Right lobe of liver (tissue), 6 donors: Measurements from ENCODE around the gene ACSL1. TPM values are rescaled to one million over a fixed set of nuclear protein-coding genes. Genes with fewer than 3 reads are reported as not detected.

Experiments
- ATAC-seq, 4 donors: fragments of 200-7000 bp; cut with Tn5 transposase; one replicate each; pipeline ENCODE4 v1.9.1; 2020; ENCODE audit warnings: mild to moderate bottlenecking in 4 of 4, moderate library complexity in 4 of 4
- DNase-seq, 3 donors: peaks; one replicate each; pipeline ENCODE4 v3.0.0-alpha.2; 2020
- H3K27ac ChIP-seq, 3 donors: fragments of 200-600 bp; one replicate each; pipeline ENCODE4 v1.8.0; 2022
- H3K27me3 ChIP-seq, 2 donors: fragments of 200-600 bp; one replicate each; pipeline ENCODE4 v1.8.0; 2022
- H3K36me3 ChIP-seq, 4 donors: fragments of 200-600 bp; sonication (generic) in 1 of 4; one replicate each; pipeline versions ENCODE4 v1.5.1 to v1.8.0; 2017 to 2022; ENCODE audit warnings: control low read depth in 1 of 4
- H3K4me1 ChIP-seq, 4 donors: fragments of 200-600 bp; sonication (generic) in 1 of 4; one replicate each; pipeline versions ENCODE4 v1.5.1 to v1.8.0; 2017 to 2022; ENCODE audit warnings: control low read depth in 1 of 4
- H3K4me3 ChIP-seq, 3 donors: fragments of 200-600 bp; one replicate each; pipeline ENCODE4 v1.8.0; 2022
- H3K9me3 ChIP-seq, 4 donors: fragments of 200-600 bp; sonication (generic) in 1 of 4; one replicate each; pipeline versions ENCODE4 v1.5.1 to v1.8.0; 2017 to 2022; ENCODE audit warnings: control low read depth in 1 of 4
- POLR2A ChIP-seq: fragments of 450-650 bp; IDR thresholded peaks from one replicate; pipeline ENCODE4 v1.6.1; 2017; ENCODE audit warnings: antibody characterized with exemption, mild to moderate bottlenecking
- WGBS: methylation state at CpG from one replicate; pipeline ENCODE4 v1.1.6; 2018; ENCODE audit warnings: low coverage, low lambda C conversion rate; ENCODE audit not compliant: insufficient coverage; ENCODE audit errors: missing lambda C conversion rate; 5-methylcytosine and 5-hydroxymethylcytosine counted together
- intact Hi-C, 2 donors: fragments of 100-400 bp; cut with DNase I; formaldehyde crosslinking; loops; one replicate each; pipeline versions ENCODE4 v1.11.2 to v1.14.1; 2022
- total RNA-seq, 6 experiments: library from RNA; depleted of rRNA in 2 of 6; stranded (reverse); fragments of >200 nt in 2 of 6; fragmentation: NEBNext Ultra II Directional in 3 of 6; extraction: Animal tissue kit (Norgen Biotek cat#: 25700) in 3 of 6; gene quantifications; one replicate each; pipeline versions ENCODE4 v1.1.0 to v1.2.4, GENCODE V29; 2016 to 2023
- TF ChIP-seq, protein P1 (sequence below), 4 donors: fragments of 200-600 bp in 3 of 4; fragments of 450-650 bp in 1 of 4; IDR thresholded peaks; one replicate each; pipeline versions ENCODE4 v1.5.1 to v1.8.0; 2016 to 2022; ENCODE audit warnings: antibody characterized with exemption in 4 of 4, mild to moderate bottlenecking in 2 of 4
- donor health status: DM: no; HTN: yes; CAD: no.
- donor health status: DM: no; HTN: no; CAD: no.
- donor health status: DM: no; HTN: no; CAD: no.
- donor health status: DM: no; HTN: yes; CAD: no.
- donor health status: DM: no; HTN: yes; CAD: no.

ACSL1 gene
- total RNA-seq, 6 experiments from 2014 or later: 544 to 1,154 (median 743) TPM

- peak; percentile 18 to 44 (median 28) for ATAC-seq
- intact Hi-C loops: no loop called here
- no peaks in the 10 kb centered on the region for H3K9me3 ChIP-seq
These were observed 1.0 kb upstream of the ACSL1 start for GRCh38 chr4:184826691-184827270.

GRCh38 chr4:184825141-184825895 lies 450 bp downstream of the ACSL1 start:
- peaks cover 0 to 4% (median 0%) of the 10 kb centered on the region in 4 donors for H3K36me3 ChIP-seq
- peak in 3 of 4 donors; percentile 1 for ATAC-seq
- TF ChIP-seq POLR2A: no peak
- TF ChIP-seq, protein P1, sequence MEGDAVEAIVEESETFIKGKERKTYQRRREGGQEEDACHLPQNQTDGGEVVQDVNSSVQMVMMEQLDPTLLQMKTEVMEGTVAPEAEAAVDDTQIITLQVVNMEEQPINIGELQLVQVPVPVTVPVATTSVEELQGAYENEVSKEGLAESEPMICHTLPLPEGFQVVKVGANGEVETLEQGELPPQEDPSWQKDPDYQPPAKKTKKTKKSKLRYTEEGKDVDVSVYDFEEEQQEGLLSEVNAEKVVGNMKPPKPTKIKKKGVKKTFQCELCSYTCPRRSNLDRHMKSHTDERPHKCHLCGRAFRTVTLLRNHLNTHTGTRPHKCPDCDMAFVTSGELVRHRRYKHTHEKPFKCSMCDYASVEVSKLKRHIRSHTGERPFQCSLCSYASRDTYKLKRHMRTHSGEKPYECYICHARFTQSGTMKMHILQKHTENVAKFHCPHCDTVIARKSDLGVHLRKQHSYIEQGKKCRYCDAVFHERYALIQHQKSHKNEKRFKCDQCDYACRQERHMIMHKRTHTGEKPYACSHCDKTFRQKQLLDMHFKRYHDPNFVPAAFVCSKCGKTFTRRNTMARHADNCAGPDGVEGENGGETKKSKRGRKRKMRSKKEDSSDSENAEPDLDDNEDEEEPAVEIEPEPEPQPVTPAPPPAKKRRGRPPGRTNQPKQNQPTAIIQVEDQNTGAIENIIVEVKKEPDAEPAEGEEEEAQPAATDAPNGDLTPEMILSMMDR (IDR thresholded peaks at IDR 0.05): no peak
- H3K4me1 ChIP-seq: peaks cover 0 to 32% (median 6%) of the 10 kb centered on the region in 4 donors
- DNase-seq: peak in 2 of 3 donors; percentile 47 to 63
- intact Hi-C loops: no loop called here
- H3K27ac ChIP-seq: peak overlapping the region; percentile 89 to 98 (median 95)
- no peaks in the 10 kb centered on the region for H3K9me3 ChIP-seq
- H3K27me3 ChIP-seq: no peaks in the 10 kb centered on the region
- WGBS: 0% methylated on average over 5 of the region's 92 CpGs
- H3K4me3 ChIP-seq: peak overlapping the region; percentile 55 to 83 (median 76)

More at GRCh38 chr4:184826691-184827270, 1.0 kb upstream of the ACSL1 start:
- WGBS: 5% methylated on average over 8 of the region's 15 CpGs
- Histone ChIP-seq H3K36me3 (peaks cover 0 to 2% (median 0%) of the 10 kb centered on the region in 4 donors), H3K4me3 (peak overlapping the region; percentile 60 to 83 (median 76)), H3K4me1 (peaks cover 0 to 23% (median 2%) of the 10 kb centered on the region in 4 donors), H3K27ac (peak overlapping the region; percentile 89 to 99 (median 94)), H3K27me3 (no peaks in the 10 kb centered on the region)
- no peak for TF ChIP-seq POLR2A
- TF ChIP-seq, protein P1 (IDR thresholded peaks at IDR 0.05): no peak
- DNase-seq: peak in 1 of 3 donors; percentile 65

- intact Hi-C loops: no loop called here
- WGBS: 5% methylated on average over 6 of the region's 6 CpGs
- no peaks in the 10 kb centered on the region for H3K9me3 ChIP-seq
- DNase-seq (no peak), ATAC-seq (no peak)
- TF ChIP-seq POLR2A: no peak
- TF ChIP-seq, protein P1 (IDR thresholded peaks at IDR 0.05): no peak
- peaks cover 0 to 4% (median 0%) of the 10 kb centered on the region in 4 donors for H3K36me3 ChIP-seq
- peak overlapping the region; percentile 55 to 83 (median 76) for H3K4me3 ChIP-seq
- H3K27ac ChIP-seq: peak overlapping the region; percentile 89 to 98 (median 95)
- H3K27me3 ChIP-seq: no peaks in the 10 kb centered on the region
- H3K4me1 ChIP-seq: peaks cover 0 to 32% (median 7%) of the 10 kb centered on the region in 4 donors
These were observed 1.0 kb downstream of the ACSL1 start for GRCh38 chr4:184824776-184825084.

DNA sequence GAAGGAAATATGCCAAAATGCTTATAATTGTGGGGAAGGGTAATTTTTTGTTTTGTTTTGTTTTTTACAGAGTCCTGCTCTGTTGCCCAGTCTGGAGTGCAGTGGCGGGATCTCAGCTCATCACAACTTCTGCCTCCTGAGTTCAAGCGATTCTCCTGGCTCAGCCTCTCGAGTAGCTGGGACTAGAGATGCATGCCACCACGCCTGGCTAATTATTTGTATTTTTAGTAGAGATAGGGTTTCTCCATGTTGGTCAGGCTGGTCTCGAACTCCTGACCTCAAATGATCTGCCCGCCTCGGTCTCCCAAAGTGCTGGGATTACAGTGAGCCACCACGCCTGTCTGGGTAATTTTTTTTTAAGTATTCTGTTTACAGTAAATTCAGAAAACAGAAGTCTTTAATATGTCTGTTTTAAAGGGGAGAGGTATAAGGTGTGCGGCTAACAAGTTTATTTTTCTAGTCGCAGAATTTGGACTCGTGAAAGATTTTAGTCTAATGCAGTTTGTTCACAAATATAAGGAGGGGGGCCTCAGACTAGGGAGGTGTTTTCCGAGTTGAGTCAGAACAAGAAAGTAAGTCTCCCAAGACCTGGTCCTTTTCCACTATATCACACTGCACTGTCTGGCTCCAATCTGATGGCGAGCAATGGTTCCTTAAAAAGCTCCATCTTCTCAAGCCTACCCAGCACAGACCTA lies 1.5 kb downstream of the ACSL1 start:
- Histone ChIP-seq H3K27me3 (no peaks in the 10 kb centered on the region), H3K36me3 (peaks cover 0 to 4% (median 0%) of the 10 kb centered on the region in 4 donors), H3K4me1 (peaks cover 0 to 37% (median 9%) of the 10 kb centered on the region in 4 donors), H3K27ac (peak overlapping the region; percentile 89 to 98 (median 95)), H3K4me3 (peak overlapping the region; percentile 55 to 83 (median 76)), H3K9me3 (no peaks in the 10 kb centered on the region)
- TF ChIP-seq POLR2A: no peak
- TF ChIP-seq, protein P1 (IDR thresholded peaks at IDR 0.05): no peak
- DNase-seq (no peak), ATAC-seq (no peak)
- intact Hi-C loops: no loop called here
- WGBS: 22% methylated on average over 13 of the region's 13 CpGs
